Heart left ventricle (tissue), 13 donors: ENCODE measurements around the gene TXNDC16.

Source experiments
- POLR2A ChIP-seq, 2 donors: fragments of 450-650 bp; IDR thresholded peaks; one replicate each; pipeline ENCODE4 v1.6.1; 2017; ENCODE audit warnings: antibody characterized with exemption in 2 of 2, mild to moderate bottlenecking in 2 of 2, moderate library complexity in 2 of 2
- TF ChIP-seq, protein P1 (sequence below), 12 donors: fragments of 200-600 bp; sonication (generic) in 4 of 12; IDR thresholded peaks; one replicate each; pipeline versions ENCODE4 v1.5.0 to v1.8.0; 2018 to 2022; ENCODE audit warnings: antibody characterized with exemption in 12 of 12, mild to moderate bottlenecking in 5 of 12
- donor health status: ischemic (EF 13 %, LVEDD 7.1; RV severe dilation, severe dysfunction).
- donor health status: DM: no; HTN: yes; CAD: no.
- donor health status: DM: no; HTN: no; CAD: no.
- donor health status: ischemic (EF 25% LVEDD 6.9; RV normal size, moderate dysfunction).
- donor health status: ischemic (EF 25% LVEDD 5.7; RV mildly dilated, moderate dysfunction).
- donor health status: ischemic (EF 35%, LVEDD 5.7; RV mildly dilated, moderate dysfunction).
- donor health status: nonischemic (EF 11% LVEDD 7.7; RV severe dilation, severe dysfunction).
- donor health status: DM: yes; HTN: yes; CAD: no.
- donor health status: PGD.
- donor health status: ischemic (EF 29% LVEDD 5.4; RV normal size, mild dysfunction).
- donor health status: nonischemic (EF 23%, LVEDD 6.1; RV moderate dilation, normal function).

DNA sequence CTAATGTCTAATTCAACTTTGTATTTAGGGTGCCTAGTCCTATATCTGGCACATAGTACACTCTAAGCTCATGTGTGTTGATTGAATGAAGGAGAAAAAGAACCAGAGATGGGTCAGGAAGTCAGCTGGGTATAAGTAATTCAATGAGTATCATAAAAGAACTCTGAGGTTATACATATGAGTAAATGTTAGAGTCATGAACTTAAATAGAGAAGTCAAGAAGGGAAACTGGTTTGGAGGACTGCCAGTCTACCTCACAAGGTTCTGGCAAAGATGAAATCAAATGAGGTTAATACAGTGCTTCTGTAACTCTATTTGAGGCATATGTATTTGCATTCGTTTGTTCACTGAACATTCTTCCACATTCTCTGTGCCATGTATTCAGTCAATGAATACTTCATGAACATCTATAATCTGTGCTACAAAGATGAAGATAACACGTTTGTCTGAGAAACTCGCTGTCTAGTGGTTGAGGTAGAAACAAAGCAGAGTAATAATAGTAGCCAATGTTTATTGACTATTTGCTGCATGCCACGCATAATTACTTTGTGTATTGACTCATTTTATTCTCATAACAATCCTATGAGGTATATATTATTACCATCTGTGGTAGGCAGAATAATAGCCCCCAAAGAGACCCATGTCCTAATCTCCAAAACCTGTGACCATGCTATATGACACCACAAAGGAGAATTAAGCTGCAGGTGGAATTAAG, 149.3 kb downstream of the TXNDC16 start:
- TF ChIP-seq, protein P1, sequence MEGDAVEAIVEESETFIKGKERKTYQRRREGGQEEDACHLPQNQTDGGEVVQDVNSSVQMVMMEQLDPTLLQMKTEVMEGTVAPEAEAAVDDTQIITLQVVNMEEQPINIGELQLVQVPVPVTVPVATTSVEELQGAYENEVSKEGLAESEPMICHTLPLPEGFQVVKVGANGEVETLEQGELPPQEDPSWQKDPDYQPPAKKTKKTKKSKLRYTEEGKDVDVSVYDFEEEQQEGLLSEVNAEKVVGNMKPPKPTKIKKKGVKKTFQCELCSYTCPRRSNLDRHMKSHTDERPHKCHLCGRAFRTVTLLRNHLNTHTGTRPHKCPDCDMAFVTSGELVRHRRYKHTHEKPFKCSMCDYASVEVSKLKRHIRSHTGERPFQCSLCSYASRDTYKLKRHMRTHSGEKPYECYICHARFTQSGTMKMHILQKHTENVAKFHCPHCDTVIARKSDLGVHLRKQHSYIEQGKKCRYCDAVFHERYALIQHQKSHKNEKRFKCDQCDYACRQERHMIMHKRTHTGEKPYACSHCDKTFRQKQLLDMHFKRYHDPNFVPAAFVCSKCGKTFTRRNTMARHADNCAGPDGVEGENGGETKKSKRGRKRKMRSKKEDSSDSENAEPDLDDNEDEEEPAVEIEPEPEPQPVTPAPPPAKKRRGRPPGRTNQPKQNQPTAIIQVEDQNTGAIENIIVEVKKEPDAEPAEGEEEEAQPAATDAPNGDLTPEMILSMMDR (IDR thresholded peaks at IDR 0.05): no peak
- no peak for TF ChIP-seq POLR2A (IDR thresholded peaks at IDR 0.05)
